ENCODE data around the gene LAMC1.
"Not testable (repeated sequence)": the region's sequence is repeated elsewhere in the genome, so short reads cannot be mapped to it uniquely, and the experiment has no call there.

The LAMC1 gene

DNA sequence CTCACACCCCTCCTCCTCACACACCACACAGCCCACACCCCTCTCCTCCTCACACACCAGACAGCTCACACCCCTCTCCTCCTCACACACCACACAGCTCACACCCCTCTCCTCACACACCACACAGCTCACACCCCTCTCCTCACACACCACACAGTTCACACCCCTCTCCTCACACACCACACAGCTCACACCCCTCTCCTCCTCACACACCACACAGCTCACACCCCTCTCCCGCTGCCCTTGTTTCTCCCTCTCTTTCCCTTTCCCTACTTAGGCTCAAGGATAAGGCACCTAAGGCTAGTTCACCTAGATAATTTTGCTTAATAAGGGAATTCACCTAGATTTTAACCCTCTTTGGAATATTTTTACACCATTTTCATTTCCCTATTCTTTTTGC, 126.8 kb downstream of the LAMC1 start:
- not testable (repeated sequence) for DNase-seq (ENCODE audit: low spot score)

DNA sequence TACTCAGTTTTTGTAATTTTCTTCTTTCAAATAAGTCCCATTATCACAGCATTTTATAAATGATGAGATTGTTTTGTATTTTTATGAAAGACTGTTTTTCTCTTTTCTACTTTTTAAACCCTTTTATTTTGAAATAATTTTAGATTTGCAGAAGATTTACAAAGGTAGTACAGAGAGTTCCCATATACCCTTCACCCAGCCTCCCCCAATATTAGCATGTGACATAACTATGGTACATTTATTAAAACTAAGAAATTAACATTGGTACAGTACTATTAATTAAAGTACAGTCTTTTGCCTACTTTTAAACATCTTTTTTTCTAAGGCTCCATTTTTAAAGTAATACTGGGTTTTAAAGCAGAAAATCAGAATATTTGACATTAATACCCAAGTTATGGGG, 127.2 kb downstream of the LAMC1 start:
- no peak for DNase-seq (ENCODE audit: low spot score)

DNA sequence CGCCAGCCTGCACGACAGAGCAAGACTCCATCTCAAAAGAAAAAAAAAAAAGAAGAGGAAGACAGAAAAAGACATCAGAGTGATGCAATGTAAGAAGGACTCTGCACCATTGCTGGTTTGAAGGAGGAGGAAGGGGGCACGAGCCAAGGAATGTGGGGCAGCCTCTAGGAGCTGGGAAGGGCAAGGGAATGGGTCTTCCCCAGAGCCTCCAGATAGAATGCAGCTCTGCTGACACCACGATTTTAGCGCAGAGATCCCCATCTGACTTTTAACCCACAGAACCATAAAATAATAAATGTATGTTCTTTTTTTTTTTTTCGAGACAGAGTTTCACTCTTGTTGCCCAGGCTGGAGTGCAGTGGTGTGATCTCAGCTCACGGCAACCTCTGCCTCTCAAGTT, 129.0 kb downstream of the LAMC1 start:
- DNase-seq (ENCODE audit: low spot score), result no peak

DNA sequence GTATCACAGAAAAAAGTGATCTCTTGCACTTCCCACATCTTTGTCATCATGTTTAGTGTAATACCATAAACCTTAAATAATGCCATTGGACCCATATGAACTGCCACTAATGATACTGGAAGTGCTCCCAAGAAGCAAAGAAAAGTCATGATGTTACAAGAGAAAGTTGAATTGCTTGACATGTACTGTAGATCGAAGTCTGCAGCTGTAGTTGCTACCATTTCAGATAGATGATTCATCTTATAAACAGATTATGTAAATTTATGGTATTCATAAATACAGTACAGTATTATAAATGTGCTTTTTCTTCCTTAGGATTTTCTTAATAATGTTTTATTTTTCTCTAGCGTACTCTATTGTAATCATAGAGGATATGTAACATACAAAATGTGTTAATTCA, 132.7 kb downstream of the LAMC1 start:
- no peak for DNase-seq (ENCODE audit: low spot score)

DNA sequence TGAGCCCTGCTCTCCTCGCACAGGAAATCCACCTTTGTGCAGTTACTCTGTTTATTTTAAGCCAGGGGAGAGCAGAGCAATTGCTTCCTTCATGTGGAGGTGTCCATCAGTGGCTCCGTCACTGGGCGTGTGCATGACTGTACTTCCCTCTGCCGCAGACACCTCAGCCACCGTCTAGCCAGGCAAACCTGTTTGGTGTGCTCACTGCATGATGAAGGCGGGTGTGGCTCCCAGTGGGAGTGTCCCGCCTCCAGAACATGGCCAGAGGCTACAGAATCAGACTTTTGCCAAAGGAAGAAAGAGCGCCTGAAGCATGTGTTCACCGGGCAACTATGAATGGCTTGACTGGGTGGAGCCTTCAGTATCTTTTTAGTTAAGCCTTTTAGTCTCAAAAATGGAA, 136.7 kb downstream of the LAMC1 start:
- DNase-seq (ENCODE audit: low spot score), result peak; percentile 23

DNA sequence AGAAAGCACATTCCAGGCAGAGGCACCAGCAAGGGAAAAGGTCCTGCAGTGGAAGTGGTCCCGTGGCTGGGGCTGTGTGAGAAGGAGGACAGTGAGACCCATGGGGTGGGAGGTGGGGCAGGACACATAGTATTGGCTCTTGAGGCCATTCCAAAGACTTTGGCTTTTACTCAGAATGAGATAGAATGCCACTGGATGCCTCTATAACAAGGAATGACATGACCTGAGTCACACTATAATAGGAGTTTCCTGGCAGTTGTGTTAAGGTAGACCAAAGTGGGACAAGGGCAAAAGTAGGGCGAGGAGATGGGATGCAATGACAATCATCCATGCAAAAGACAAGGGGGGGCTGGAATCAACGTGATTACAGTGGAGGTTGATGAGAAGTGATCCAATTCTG, 138.2 kb downstream of the LAMC1 start:
- DNase-seq (ENCODE audit: low spot score), result no peak

DNA sequence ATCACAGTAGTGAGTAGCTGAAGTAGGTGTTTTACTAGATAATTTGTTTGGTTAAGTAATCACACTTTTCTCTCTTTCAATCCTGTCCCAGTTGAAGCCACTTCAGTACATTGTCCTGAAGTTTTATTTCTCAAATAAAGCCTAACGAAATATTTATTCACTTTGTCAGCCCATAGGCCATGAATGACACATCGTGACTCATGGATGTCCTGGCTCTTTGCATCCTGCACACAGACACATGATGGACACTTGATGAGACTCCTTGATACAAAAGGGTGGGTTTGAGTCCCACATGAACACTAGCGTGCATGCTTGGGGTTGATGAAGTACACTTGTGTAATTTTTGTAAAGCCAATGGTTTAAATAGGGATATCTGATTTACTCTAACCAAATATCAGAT, 140.1 kb downstream of the LAMC1 start:
- peak; percentile 53 for DNase-seq (ENCODE audit: low spot score)

DNA sequence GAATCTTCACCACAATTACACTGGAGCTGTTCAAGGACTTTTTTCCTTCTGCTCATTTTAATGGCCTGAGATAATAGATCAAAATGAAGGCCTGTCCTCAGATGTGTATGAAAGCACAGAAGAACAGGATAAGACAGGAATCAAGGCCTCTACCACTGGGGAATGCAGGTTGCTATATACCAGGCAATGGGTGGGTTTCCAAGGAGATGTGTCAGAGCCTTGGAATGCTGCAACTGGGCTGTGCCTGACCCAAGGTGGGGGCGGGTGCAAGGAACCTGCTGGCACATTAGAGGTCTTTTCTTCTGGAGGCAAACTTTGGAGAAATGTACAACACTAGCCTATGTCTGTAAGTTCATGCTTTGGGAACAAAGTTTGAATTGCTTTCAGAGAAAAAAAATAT, 141.1 kb downstream of the LAMC1 start:
- DNase-seq (ENCODE audit: low spot score), result peak; percentile 57

DNA sequence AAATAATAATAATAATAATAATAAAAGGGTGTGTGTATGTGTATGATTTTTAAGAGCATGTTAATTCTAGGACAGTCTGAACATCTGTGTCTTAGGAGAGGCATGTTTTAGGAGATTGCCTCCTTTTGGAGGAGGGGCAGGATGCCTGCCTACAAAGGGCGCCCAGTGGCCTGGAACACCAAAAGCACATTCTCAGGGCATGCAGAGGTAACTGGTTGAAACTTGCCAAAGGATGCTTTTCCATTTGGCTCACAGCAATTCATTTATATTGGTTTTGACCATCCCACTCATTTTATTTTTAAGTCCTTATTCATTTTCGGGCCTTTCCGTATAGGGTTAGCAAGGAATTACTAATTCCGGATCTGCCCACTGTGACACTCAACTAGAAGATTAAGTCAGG, 141.7 kb downstream of the LAMC1 start:
- no peak for DNase-seq (ENCODE audit: low spot score)

DNA sequence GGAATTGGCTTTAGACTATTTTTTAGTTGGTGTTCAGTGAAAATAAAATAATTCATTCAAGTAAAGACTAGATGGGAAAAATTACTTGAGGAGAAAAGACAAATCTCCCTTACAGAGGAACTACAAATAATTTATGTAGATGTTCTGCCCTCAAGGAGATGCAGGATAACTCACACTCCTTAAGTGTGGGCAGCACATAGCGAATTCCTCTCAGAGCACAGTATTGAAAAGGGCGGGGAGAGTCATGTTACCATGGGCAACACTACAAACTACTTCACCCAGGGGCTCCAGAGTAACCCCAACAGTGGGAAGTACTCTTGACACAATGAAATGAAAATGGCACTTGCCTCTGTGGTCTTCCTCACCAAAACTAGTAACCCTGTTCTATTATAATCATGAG, 142.2 kb downstream of the LAMC1 start:
- DNase-seq (ENCODE audit: low spot score), result no peak

DNA sequence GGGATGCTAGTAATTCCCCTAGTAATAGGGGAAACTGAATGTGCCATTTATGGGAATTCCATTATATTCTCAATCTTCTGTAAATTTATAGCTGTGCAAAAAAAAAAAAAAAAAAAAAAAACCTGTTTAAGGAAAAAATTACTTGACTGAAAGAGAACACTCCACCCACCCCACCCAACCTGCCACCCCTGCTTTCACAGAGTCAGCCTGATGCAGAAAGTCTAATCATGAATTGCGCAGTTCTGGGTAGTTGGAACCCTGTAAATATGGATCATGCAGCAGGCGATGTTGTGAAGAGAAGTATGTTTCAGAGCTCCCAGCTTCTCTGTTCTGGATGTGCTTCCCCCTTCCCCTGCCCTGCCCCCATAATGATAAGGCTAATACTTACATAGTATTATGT, 143.2 kb downstream of the LAMC1 start:
- no peak for DNase-seq (ENCODE audit: low spot score)

DNA sequence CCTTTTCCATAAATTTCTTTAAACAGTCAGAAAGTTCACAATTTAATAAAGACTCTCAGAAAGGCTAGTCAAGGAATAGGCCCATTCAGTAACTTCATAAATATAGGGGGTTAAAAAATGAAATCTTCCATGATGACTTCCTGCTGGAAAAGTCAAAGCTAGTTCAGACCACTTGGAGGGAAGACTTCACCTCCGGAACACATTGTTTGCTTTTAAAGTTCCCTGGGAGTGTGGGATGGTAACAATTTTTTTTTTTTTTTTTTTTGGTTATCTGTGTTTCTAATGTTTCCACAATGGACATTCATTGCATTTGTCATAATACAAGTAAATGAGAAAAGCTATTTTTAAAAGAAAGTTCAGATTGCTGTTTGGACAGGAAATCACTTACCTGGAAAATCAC, 144.5 kb downstream of the LAMC1 start:
- DNase-seq (ENCODE audit: low spot score), result no peak

DNA sequence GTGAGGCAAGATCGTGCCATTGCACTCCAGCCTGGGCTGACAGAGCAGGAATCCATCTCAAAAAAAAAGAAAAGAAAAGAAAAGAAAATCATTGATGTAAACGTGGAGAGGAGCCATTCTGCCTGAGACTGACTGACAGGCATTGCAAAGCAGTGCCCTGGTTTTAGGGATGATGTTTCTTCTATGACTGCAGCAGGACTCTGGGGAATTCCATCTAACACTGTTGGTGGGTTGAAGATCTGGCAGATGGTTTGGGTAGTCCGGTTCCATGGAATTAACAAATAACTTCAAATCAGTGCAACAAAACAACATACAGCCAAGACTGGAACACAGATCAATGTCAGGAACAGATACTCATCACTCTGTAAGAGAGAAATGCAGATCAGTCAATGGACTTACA, 145.1 kb downstream of the LAMC1 start:
- no peak for DNase-seq (ENCODE audit: low spot score)

DNA sequence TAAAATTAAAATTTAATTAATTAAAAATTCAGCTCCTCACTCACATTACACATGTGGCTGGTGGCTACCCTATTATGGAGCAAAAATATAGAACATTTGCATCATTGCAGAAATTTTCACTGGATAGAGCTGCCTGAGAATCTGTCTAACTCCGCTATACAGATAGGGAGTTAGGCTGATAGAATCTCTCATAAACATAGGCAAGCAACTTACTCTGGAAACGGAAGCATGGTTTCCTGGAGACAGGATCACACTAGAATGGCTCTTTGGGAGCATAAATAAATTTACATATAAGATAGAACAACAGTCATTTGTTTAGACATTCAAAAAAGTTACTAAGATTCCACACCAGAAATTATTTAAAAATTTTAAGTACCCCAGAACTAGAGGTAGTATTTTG, 150.6 kb downstream of the LAMC1 start:
- no peak for DNase-seq (ENCODE audit: low spot score)

DNA sequence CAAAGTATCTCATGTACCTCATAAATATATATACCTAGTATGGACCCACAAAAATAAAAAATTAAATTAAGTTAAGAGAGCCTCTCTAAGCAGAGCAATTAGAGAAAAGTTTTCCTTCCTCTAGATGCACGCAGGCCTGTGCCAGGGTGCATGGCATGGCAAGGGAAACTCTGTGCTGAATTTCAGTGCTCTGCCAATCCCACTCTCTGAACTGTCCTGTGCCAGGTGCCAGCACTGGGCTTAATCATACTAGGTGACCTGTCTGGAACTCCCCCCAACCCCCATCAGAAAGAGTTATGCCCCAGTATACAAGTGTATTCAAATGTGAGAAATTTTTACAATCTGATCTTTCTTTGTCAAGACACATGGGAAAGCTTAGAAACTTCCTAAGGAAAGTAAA, 152.4 kb downstream of the LAMC1 start:
- no peak for DNase-seq (ENCODE audit: low spot score)

DNA sequence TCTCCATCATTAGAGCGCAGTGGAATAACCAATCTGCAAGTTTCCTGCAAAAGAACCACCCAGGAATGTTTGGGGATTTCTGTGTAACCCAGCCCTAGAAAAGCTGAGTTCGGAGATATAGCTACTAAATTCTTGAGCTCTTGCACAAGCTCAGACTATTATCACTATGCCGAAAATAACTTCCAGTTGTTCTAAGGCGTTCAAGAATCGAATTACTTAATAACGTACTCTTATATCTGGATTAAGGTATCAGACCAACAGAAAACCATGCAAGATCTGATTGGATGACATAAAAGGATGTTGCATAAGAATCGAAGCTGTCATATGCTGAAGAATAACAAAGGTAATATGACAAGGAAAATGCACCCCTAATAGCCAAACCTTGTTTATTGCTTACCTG, 155.3 kb downstream of the LAMC1 start:
- DNase-seq (ENCODE audit: low spot score), result peak; percentile 48

DNA sequence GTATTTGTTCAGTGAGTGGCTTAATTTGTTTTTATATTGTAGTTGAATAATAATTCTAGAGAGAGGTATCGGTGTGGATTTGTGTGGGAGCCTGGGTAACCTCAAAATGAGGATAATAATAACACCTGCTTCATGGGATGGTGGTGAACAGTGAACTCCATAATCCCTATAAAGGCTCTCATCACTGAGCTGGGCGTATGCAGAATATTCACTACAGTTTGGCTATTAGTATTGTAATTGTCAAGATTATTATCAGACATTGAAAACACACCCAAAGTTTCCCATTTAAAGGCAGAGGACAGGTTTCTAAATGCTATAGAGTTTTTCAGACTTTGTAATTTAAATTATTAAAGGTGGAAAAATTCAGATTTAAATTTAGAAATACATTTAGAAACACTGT, 155.8 kb downstream of the LAMC1 start:
- no peak for DNase-seq (ENCODE audit: low spot score)

DNA sequence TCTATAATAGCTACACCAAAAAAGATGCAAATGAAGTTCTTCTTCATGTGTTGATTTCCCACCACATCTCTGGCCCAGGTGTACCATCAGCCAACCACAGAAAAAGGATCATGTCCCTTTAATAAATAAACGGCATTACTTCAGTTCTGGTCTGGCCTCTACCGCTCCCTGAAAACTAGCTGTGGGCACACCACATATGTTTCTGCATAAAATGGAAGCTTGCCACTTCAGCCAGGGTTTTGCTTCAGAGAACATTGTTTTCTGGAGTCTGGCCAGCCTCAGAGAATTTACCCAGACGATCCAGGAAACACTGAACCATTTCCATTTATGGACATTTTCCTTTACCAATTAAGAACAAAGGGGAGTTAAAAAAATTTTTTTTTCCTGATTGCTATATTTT, 157.0 kb downstream of the LAMC1 start:
- peak; percentile 78 for DNase-seq (ENCODE audit: low spot score)

DNA sequence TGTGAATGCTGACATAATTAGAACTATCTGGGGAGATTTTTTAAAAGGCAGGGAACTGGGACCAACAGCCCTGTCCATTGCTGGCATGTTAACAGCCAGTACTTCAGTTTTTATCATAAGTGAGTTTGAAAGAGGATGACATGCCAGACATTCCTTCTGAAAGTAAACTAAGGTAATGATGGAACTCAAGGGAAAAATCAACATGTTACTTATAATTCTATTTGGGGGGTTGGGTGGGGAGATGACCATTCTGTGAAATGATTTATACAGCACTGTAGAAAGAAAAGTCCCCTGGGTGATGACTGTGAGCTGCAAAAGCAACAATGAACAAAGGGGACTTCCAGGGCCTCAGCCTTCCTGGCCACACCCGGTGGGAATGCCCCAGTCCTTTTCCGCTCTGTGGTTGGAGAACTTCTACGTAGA, 157.4 kb downstream of the LAMC1 start:
- DNase-seq (ENCODE audit: low spot score), result peak; percentile 85

DNA sequence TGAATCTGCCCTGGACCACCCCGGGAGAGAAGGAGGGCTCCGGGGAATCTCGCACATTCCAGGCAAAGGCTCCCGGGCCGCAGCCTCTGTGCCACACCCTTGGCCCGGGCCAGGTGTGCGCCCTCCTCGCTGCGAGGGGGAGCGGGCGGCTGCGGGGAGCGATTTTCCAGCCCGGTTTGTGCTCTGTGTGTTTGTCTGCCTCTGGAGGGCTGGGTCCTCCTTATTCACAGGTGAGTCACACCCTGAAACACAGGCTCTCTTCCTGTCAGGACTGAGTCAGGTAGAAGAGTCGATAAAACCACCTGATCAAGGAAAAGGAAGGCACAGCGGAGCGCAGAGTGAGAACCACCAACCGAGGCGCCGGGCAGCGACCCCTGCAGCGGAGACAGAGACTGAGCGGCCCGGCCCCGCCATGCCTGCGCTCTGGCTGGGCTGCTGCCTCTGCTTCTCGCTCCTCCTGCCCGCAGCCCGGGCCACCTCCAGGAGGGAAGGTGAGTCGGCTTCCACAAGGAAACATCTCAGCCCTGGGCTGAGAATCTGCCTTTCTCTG, 162.8 kb downstream of the LAMC1 start, which contains the start of gene LAMC2:
Gene LAMC2, plus strand, starts transcription at position 324 of the 550 bp plus-strand sequence. Its CDS starts 89 bp downstream, at position 413.
- no peak for DNase-seq (ENCODE audit: low spot score)

DNA sequence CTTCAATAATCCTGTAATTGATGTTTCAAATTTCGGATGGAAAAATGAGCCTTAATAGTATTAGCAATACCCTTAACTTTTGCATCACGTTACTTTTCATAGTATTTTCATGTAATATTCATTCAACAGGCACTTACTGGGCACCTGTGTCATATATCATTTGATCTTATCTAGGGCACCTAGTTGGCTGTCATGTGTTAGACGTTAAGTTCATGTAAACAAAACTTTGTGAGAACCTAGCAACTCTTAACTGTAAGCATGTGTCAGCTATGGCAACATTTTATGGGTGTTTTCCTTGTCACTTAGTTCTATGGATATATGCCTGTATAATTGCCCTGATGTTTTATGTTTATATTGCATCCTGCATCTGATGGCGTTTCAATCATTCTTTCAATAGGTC, 163.6 kb downstream of the LAMC1 start:
- DNase-seq (ENCODE audit: low spot score), result no peak

DNA sequence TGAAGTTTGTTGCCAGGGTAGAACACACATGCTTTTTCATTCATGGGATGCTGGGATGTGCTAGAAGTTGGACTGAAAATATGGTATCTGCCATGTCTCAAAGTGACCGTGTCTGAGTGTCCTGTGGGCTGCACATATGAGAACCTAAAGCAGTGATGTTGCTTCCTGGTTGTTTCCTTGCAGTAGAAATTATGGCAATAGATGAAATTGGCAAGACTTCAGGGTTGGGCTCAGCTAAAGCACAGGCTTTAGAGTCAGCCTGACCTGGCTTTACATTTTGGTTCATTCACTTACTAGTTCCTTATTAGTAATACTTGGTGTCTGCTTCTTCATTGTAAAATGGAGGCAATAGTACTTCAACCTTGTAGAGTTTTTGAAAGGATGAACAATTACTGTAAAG, 165.0 kb downstream of the LAMC1 start:
- no peak for DNase-seq (ENCODE audit: low spot score)

DNA sequence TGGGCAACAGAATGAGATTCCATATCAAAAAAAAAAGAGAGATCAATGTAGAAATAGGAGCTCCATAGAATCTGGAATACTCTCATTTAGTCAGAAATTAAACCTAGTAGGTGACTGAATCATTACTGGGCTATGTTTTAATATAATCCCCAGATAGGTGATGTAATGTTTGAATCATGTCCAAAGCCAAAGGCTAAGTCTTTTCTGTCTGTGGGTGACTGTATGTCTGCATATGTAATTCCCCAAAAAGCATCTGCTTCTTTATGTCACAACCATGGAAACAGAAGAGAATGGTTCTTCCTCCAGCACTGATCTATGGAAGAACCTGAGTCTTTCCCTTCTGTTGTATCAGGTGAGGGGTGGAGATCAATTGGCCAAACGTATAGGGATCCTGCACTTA, 168.6 kb downstream of the LAMC1 start:
- DNase-seq (ENCODE audit: low spot score), result peak; percentile 61

DNA sequence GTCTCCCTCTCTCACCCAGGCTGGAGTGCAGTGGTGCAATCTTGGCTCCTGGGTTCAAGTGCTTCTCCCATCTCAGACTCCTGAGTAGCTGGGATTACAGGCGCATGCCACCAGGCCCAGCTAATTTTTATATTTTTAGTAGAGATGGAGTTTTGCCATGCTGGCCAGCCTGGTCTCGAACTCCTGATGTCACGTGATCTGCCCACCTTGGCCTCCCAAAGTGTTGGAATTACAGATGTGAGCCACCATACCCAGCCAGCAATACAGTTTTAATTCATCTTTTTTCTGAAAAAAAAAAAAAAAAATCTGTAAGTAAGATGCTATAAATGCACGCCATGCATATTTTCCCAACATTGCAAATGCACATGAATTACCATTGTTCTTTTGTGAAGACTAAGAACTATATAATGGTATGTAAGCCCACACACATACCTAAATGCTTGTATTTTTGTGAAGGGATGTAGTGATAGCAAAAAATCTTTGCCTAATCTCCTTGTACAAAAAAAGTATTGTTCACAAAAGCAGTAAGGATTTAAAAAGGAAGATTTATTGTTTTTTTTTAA, 170.8 kb downstream of the LAMC1 start:
- no peak for DNase-seq (ENCODE audit: low spot score)

Data from AG20443 (cell line).